Trophoblast cell (in vitro differentiated cells and primary cell): ENCODE data around the gene PCNT.

ENCODE experiments used
- DNase-seq, 2 donors: peaks; one replicate each; pipeline ENCODE4 v3.0.0-alpha.2; 2016
- H2AFZ ChIP-seq: 2 replicates; pipeline ENCODE4 v1.6.1; 2013; ENCODE audit warnings: low read length, moderate library complexity, mild to moderate bottlenecking; ENCODE audit not compliant: insufficient read depth, poor library complexity
- H2AK5ac ChIP-seq: 2 replicates; pipeline ENCODE4 v1.6.1; 2013; ENCODE audit warnings: mild to moderate bottlenecking, low read length
- H2BK120ac ChIP-seq: 2 replicates; pipeline ENCODE4 v1.6.1; 2013; ENCODE audit warnings: low read length, mild to moderate bottlenecking, moderate library complexity; ENCODE audit not compliant: insufficient read depth, poor library complexity
- H2BK12ac ChIP-seq: 2 replicates; pipeline ENCODE4 v1.6.1; 2013; ENCODE audit warnings: mild to moderate bottlenecking, low read length, moderate library complexity
- H2BK5ac ChIP-seq: 2 replicates; pipeline ENCODE4 v1.6.1; 2013; ENCODE audit warnings: low read length, low read depth, moderate library complexity, mild to moderate bottlenecking; ENCODE audit not compliant: poor library complexity
- H3K14ac ChIP-seq: 2 replicates; pipeline ENCODE4 v1.6.1; 2013; ENCODE audit warnings: mild to moderate bottlenecking, low read length
- H3K18ac ChIP-seq: 2 replicates; pipeline ENCODE4 v1.6.1; 2013; ENCODE audit warnings: mild to moderate bottlenecking, low read length
- H3K23ac ChIP-seq: 2 replicates; pipeline ENCODE4 v1.6.1; 2013; ENCODE audit warnings: low read length
- H3K27ac ChIP-seq: 2 replicates; pipeline ENCODE4 v1.5.1; 2013; ENCODE audit warnings: low read depth, mild to moderate bottlenecking, inconsistent platforms, low read length, moderate library complexity
- H3K27me3 ChIP-seq: 2 replicates; pipeline ENCODE4 v1.6.1; 2013; ENCODE audit warnings: inconsistent platforms, mild to moderate bottlenecking, low read length, moderate library complexity; ENCODE audit not compliant: insufficient read depth
- H3K36me3 ChIP-seq, 2 experiments: 1 replicate in 1 of 2; 2 replicates in 1 of 2; pipeline ENCODE4 v1.6.1; 2013; ENCODE audit warnings: low read length in 2 of 2, mild to moderate bottlenecking in 2 of 2, moderate library complexity in 1 of 2; ENCODE audit not compliant: insufficient read depth in 2 of 2, control insufficient read depth in 1 of 2
- H3K4ac ChIP-seq: 2 replicates; pipeline ENCODE4 v1.6.1; 2013; ENCODE audit warnings: low read depth, mild to moderate bottlenecking, low read length, moderate library complexity
- H3K4me1 ChIP-seq, 2 experiments: 1 replicate in 1 of 2; 2 replicates in 1 of 2; pipeline ENCODE4 v1.6.1; 2013; ENCODE audit warnings: low read length in 2 of 2, mild to moderate bottlenecking in 2 of 2, moderate library complexity in 1 of 2; ENCODE audit not compliant: insufficient read depth in 2 of 2, control insufficient read depth in 1 of 2
- H3K4me2 ChIP-seq: 2 replicates; pipeline ENCODE4 v1.6.1; 2013; ENCODE audit warnings: inconsistent platforms, mild to moderate bottlenecking, low read length, moderate library complexity
- H3K4me3 ChIP-seq: 2 replicates; pipeline ENCODE4 v1.5.1; 2013; ENCODE audit warnings: mild to moderate bottlenecking, low read depth, low read length, inconsistent platforms
- H3K79me1 ChIP-seq: one replicate; pipeline ENCODE4 v1.6.1; 2013; ENCODE audit warnings: low read length
- H3K79me2 ChIP-seq: 2 replicates; pipeline ENCODE4 v1.6.1; 2013; ENCODE audit warnings: low read length, mild to moderate bottlenecking; ENCODE audit not compliant: control insufficient read depth, insufficient read depth, poor library complexity
- H3K9ac ChIP-seq: 2 replicates; pipeline ENCODE4 v1.6.1; 2013; ENCODE audit warnings: mild to moderate bottlenecking, low read length
- H3K9me3 ChIP-seq: 2 replicates; pipeline ENCODE4 v1.6.1; 2013; ENCODE audit warnings: low read depth, mild to moderate bottlenecking, control low read depth, inconsistent platforms, low read length; ENCODE audit not compliant: insufficient read depth
- H4K12ac ChIP-seq: 2 replicates; pipeline ENCODE4 v1.6.1; 2013; ENCODE audit warnings: low read depth, mild to moderate bottlenecking, low read length, moderate library complexity
- H4K8ac ChIP-seq: 2 replicates; pipeline ENCODE4 v1.6.1; 2013; ENCODE audit warnings: low read depth, mild to moderate bottlenecking, low read length, moderate library complexity
- H4K91ac ChIP-seq: one replicate; pipeline ENCODE4 v1.6.1; 2013; ENCODE audit warnings: low read depth, mild to moderate bottlenecking, low read length, moderate library complexity
- WGBS: extraction: QIAGEN DNeasy Blood & Tissue Kit; methylation state at CpG from one replicate; pipeline ENCODE4 v1.1.7; 2013; ENCODE audit warnings: missing lambda C conversion rate; ENCODE audit not compliant: insufficient read length, insufficient coverage; ENCODE audit errors: extremely low coverage; 5-methylcytosine and 5-hydroxymethylcytosine counted together

The PCNT gene

GRCh38 chr21:46314441-46315020 is 9.4 kb upstream of the PCNT start:
- H2AK5ac ChIP-seq: no peak overlapping the region
- H2BK120ac ChIP-seq: no peak overlapping the region
- no peaks in the 10 kb centered on the region for H3K27me3 ChIP-seq
- no peaks in the 10 kb centered on the region for H3K9me3 ChIP-seq
- no peak overlapping the region for H3K18ac ChIP-seq
- H3K4me2 ChIP-seq: no peak overlapping the region
- no peak overlapping the region for H2AFZ ChIP-seq
- H4K12ac ChIP-seq: no peak overlapping the region
- no CpG with 5 or more reads among the region's 22 CpGs for WGBS
- H3K79me1 ChIP-seq: no peaks in the 10 kb centered on the region
- no peak overlapping the region for H2BK5ac ChIP-seq
- H3K79me2 ChIP-seq: peaks cover 1% of the 10 kb centered on the region
- no peak overlapping the region for H4K91ac ChIP-seq
- H3K4ac ChIP-seq: no peak overlapping the region
- no peak overlapping the region for H3K14ac ChIP-seq
- no peak for DNase-seq
- peaks cover 6 to 11% of the 10 kb centered on the region in 2 experiments for H3K4me1 ChIP-seq
- H4K8ac ChIP-seq: no peak overlapping the region
- H3K36me3 ChIP-seq: peaks cover 19 to 24% of the 10 kb centered on the region in 2 experiments
- H2BK12ac ChIP-seq: no peak overlapping the region
- H3K4me3 ChIP-seq: no peak overlapping the region
- no peak overlapping the region for H3K23ac ChIP-seq
- H3K27ac ChIP-seq: no peak overlapping the region
- H3K9ac ChIP-seq: no peak overlapping the region

GRCh38 chr21:46316708-46317324 is 7.1 kb upstream of the PCNT start:
- Histone ChIP-seq H3K4me2 (no peak overlapping the region), H3K9ac (no peak overlapping the region), H3K27ac (no peak overlapping the region), H3K4me1 (peaks cover 10 to 15% of the 10 kb centered on the region in 2 experiments), H4K12ac (no peak overlapping the region), H4K8ac (no peak overlapping the region), H3K27me3 (no peaks in the 10 kb centered on the region), H3K4ac (no peak overlapping the region), H2BK12ac (no peak overlapping the region), H3K36me3 (peaks cover 16 to 20% of the 10 kb centered on the region in 2 experiments), H2AK5ac (no peak overlapping the region), H3K9me3 (no peaks in the 10 kb centered on the region), H2BK5ac (no peak overlapping the region), H3K79me1 (no peaks in the 10 kb centered on the region), H3K79me2 (peaks cover 1% of the 10 kb centered on the region), H3K18ac (no peak overlapping the region), H2BK120ac (no peak overlapping the region), H4K91ac (no peak overlapping the region), H2AFZ (no peak overlapping the region), H3K4me3 (no peak overlapping the region), H3K14ac (no peak overlapping the region), H3K23ac (no peak overlapping the region)
- DNase-seq: no peak
- WGBS: no CpG with 5 or more reads among the region's 14 CpGs

- Histone ChIP-seq H3K36me3 (peaks cover 16 to 20% of the 10 kb centered on the region in 2 experiments), H2BK12ac (no peak overlapping the region), H3K14ac (no peak overlapping the region), H2BK120ac (no peak overlapping the region), H2AK5ac (no peak overlapping the region), H3K23ac (no peak overlapping the region), H2AFZ (no peak overlapping the region), H3K79me1 (peaks cover 5% of the 10 kb centered on the region), H3K79me2 (peaks cover 10% of the 10 kb centered on the region), H2BK5ac (no peak overlapping the region), H3K9ac (no peak overlapping the region), H3K4me3 (no peak overlapping the region), H3K27ac (no peak overlapping the region), H4K12ac (no peak overlapping the region), H3K9me3 (no peaks in the 10 kb centered on the region), H3K4ac (no peak overlapping the region), H3K18ac (no peak overlapping the region), H3K4me2 (no peak overlapping the region), H4K91ac (no peak overlapping the region), H3K27me3 (no peaks in the 10 kb centered on the region), H4K8ac (no peak overlapping the region), H3K4me1 (peaks cover 10 to 22% of the 10 kb centered on the region in 2 experiments)
- WGBS: no CpG with 5 or more reads among the region's 20 CpGs
- peak in 1 of 2 donors; percentile 19 for DNase-seq
Observed at GRCh38 chr21:46317710-46318463, 6.1 kb upstream of the PCNT start.

- no peak overlapping the region for H2BK120ac ChIP-seq
- H4K12ac ChIP-seq: no peak overlapping the region
- H3K9me3 ChIP-seq: no peaks in the 10 kb centered on the region
Observed at GRCh38 chr21:46318464-46318845, 5.5 kb upstream of the PCNT start.

More at GRCh38 chr21:46318464-46318845, 5.5 kb upstream of the PCNT start:
- no CpG with 5 or more reads among the region's 4 CpGs for WGBS
- Histone ChIP-seq H2AK5ac (no peak overlapping the region), H3K4me3 (no peak overlapping the region), H3K79me2 (peaks cover 15% of the 10 kb centered on the region), H3K79me1 (peaks cover 10% of the 10 kb centered on the region), H3K4ac (no peak overlapping the region), H3K27me3 (no peaks in the 10 kb centered on the region), H3K27ac (no peak overlapping the region), H3K9ac (no peak overlapping the region), H4K8ac (no peak overlapping the region), H3K4me2 (no peak overlapping the region), H2BK5ac (no peak overlapping the region), H2AFZ (no peak overlapping the region), H3K4me1 (peaks cover 10 to 22% of the 10 kb centered on the region in 2 experiments), H4K91ac (no peak overlapping the region), H2BK12ac (no peak overlapping the region), H3K23ac (no peak overlapping the region), H3K36me3 (peaks cover 13 to 16% of the 10 kb centered on the region in 2 experiments), H3K14ac (no peak overlapping the region), H3K18ac (no peak overlapping the region)
- no peak for DNase-seq
